Activated CD4-positive, alpha-beta T cell treated with anti-CD3 and anti-CD28 coated beads, Interleukin-10, Interleukin-2, amounts not matched to agents 100 ng/mL and 50 ng/mL, durations not matched to agents 16 hours and 8 hours (primary cell): ENCODE measurements around the gene ITGA1.

Experiments used
- DNase-seq: peaks from one replicate; pipeline ENCODE4 v3.0.0-alpha.2; 2020

The ITGA1 gene

DNA sequence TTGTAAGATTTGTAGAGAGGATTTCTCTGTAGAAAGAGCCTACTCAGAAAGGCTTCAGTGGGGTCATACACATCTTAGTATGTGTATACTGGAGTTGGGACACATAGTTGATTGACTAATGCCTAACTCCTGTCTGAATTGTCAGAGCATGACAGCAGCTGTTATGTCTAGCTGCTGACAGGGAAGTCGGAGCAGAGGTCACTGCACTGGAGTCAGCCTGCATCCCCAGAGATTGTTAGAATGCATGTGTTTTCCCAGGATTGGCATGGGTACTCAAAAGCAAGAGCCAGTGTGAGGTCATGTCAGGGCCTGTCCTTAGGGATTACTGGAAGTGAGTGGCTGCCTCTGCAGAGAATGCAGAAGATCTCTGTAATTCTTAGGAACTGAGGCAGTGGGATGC lies 82.7 kb downstream of the ITGA1 start:
- no peak for DNase-seq

DNA sequence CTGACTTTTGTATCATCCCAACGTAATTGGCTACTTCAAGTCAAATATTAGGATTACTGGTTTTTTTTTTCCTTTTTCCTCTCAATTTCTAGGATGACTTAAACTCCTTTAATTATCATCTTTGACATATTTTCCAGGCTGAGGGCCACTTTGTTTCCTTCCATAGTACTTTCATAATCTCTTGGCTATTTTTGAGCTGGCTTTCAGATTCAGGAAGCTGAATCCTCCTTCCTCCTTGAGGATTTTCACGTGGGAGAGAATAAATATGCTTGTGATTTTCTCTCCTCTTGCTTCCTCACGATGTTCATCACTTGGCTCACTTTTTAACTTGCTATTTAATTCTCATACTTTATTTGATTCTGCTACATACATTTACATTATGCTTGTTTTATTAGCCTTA lies 88.1 kb downstream of the ITGA1 start:
- no peak for DNase-seq

DNA sequence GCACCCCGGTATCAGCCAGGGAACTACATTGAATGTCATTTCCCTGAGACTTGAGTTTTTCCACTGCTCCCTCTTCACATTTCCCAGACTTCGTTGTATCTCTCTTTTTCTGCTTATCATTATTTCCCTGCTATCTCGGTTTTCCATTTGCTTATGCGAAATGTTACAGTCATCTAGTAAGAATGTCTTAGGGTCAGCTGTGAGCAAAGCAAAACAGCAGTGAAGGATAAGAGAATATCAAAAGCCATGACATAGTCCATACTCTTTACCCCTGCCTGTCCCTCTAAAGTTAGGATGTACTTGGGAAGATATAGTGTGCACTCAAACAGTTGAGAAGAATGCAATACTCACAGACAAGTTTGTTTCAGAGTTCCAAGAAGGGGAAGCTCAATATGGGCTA lies 88.7 kb downstream of the ITGA1 start:
- DNase-seq = no peak

DNA sequence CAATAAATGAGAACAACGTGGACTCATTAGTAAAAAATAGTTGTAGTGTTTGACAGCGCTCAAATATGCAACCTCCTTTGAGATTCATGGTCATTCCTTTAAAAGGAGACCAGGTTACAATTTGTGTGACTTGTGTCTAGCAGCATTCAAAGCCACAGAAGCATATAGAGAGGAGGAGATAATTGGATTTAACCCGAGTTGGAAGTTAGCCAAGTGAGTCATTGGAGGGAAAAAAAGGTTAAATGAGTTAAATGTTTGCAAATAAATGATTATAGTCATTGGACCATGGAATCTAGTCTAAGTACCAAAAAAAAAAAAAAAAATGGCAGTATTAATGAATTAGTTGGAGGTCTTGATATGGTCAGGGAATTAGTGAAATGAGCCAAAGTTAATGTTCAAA lies 90.9 kb downstream of the ITGA1 start:
- no peak for DNase-seq

DNA sequence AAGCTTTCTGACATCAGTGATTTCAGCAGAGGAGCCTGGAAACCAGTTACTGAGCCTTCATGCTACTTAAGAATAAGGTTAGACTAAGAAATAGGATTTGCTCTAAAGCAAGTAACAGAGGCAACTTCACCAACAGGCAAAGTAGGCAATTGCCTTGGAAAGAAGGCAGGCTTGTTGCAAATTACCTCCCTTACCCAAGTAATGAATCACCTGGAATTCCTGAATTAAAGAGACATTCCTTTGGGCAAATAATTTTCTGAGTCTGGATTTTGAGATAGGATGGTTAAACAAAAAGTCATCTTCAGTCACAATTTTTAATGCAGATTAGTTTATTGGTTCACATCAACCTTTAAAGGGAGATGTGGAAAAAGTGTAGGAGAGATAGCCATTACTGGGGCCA lies 92.8 kb downstream of the ITGA1 start:
- DNase-seq = no peak

DNA sequence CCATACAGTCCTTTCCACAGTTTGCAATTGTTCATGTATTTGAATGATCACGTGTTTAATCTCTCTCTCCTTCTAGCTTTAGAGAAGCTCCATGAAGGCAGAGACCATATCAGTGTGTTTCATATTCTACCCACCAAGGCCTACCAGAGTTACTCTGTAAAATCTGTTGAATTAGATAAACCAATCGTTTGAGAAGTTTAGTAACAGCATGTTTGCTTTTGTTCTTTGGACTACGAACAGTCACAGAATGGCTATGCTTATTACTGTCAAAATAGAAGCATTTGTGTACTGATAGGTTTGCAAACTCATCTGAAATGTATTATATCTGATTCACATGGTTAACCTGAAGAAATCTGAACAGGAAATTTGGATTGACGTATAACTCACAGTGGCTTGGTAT lies 93.8 kb downstream of the ITGA1 start:
- DNase-seq = no peak

DNA sequence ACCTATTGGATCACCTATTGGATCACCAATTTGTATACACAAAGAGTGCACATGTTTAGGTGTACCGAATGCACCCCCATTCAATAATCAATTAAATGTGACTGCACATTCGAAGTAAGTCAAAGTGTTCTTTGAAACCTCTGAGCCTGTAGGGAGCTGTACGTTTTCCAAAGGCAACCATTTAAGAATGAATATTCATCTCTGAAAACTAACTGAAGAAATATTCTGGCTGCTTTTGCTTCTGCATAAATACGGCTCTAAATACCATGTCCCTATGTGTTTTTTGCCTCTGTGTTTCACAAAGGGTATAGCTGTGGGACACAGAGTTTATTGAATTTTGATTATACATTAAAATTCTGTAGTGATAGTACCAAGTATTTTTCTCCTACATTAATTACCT lies 95.4 kb downstream of the ITGA1 start:
- DNase-seq = no peak

DNA sequence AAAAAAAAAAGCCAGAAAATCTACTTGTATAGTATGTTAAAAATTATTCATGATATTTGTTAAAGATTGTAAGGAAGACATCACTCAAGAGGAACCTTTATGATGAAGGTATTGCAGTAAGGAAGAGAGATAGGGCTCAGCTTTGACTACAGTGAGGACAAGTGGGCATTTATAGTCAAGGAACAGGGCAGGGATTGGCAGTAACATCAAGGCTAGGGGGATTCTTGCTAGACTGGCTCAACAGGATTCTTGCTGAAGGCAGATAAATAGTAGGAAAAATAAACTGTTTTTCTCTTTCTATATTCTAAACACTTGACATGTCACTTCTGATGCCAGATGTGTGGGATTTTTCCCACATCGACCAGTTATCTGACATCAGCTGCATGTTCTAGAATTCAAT lies 96.7 kb downstream of the ITGA1 start:
- DNase-seq = no peak

DNA sequence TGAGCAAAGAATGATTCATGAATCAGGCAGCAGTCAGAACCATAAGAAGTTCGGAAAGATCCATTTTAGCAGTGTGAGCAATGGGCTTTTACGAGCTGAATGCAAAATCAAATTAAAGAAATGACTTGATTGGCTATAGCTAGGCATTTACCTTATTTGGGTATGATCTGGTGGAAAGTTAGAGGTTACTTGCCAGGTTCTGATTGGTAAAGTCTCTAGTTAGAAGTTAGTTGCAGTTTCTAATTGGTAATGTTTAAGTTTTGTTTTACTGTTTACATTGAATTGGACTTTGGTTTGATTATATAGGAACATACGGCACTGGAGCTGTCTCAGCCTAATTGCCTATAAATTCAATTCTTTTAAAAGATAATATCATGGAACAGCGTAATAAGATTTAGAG lies 97.9 kb downstream of the ITGA1 start:
- no peak for DNase-seq

DNA sequence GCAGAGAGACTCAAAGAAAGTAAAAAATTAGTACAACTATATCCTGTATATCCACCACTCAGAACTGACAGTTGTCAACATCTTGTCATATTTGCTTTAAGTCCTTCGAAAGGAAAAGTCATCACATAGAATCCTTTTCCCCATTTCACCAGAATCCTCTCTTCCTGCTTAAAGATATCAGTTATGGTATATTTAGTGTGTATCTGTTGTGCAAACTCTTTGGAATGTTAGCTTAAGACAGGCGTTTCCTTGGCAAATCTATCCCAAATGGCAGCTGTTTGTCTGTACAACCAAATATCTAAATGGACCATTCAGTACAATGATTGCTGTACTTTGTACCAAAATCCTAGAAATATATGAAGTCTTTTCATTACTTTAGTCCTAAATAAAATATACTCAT lies 98.5 kb downstream of the ITGA1 start:
- DNase-seq = no peak

DNA sequence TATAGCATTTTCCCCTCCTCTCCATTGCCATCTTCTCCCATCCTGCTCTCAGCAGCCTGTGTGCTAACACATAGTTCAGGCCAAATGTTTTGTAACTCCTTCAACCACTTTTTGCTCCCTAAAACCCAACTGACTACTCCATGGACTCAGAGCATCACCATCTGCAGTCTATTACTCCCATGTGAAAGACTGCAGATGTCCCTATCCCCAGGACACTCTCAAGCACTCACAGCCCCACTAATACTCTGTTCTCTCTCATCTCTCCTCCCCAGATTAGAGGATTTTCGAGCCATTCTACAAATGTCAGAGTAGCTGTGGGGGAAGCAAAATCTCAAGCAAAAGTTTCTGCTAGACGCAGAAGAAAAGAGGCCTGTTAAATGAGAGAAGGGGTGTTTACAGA lies 99.3 kb downstream of the ITGA1 start:
- no peak for DNase-seq

DNA sequence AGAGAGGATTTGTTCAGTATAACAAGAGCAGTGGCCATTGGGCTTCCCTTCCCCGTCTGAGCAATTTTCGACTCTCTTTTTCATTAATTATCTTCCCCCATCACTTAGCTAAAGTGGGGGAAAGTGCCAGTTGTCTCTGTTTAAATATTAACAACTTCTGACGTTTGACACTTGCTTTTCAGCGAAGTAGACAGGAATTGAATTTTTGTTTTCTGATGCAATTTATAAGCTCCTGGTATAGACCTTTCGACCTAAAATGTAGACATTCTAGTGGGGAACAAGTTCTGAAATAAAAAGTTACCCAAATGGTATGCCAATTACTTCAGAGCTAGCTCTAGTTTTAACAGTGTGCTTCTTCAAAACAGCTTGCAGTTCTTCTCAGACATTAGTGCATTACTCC lies 100.6 kb downstream of the ITGA1 start:
- DNase-seq = no peak

DNA sequence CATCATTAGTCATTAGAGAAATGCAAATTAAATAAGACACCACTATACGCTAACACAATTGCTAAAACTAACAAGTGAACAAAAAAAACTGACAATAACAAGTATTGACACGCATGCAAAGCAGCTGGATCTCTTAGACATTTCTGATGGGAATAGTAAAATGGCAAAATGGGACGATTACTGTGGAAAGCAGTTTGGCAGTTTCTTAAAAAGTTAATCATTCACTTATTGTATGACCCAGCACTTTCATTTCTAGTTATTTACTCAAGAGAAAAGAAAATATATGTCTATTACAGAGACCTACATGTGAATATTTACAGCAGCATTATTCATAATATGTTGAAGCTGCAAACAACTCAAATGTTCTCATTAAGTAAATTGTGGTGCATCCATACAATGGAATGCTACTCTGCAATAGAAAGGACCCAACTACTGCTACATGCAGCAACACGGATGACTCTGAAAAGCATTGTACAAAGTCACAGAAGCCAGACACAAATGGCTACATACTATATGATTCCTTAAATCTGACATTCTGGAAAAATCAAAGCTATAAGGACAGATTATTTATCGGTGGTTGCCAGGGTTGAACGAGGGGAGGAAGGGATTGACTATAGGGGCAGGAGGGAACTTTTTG lies 104.6 kb downstream of the ITGA1 start:
- no peak for DNase-seq

DNA sequence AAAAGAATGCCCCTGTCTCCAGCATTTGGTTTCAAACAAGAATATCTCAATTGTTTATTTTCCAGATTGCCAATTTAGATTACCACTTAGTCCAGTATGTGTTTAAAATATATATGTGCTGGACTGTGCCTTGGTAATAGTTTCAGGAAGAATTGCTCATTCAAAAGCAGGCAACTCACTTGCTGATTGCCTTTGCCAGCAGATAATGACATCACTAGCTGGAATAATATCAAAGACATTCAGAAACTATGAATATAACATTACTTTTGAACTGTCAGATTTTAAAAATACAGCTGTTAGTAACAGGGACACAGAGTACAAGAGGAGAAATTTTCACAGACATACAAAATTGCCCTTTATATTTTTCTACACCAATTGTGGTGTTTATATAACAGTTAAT lies 105.4 kb downstream of the ITGA1 start:
- DNase-seq = no peak

DNA sequence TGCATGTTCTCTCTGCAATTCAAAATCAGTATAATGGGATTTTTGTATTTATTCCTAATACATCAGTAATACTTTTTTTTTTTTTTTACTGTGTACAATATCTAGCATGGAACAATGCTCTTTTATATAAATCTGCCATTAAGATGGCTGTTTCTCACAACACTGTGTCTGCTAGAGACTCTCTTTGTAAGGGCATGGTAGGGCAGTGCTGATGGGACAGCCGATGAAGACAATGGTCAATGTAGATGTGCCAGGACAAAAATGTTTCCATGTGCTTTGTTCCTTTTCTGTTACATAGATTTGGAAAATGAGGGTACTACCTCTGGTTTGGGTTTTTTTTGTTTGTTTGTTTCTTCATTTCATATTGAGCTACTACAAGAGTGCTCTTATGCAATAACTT lies 106.1 kb downstream of the ITGA1 start:
- no peak for DNase-seq

DNA sequence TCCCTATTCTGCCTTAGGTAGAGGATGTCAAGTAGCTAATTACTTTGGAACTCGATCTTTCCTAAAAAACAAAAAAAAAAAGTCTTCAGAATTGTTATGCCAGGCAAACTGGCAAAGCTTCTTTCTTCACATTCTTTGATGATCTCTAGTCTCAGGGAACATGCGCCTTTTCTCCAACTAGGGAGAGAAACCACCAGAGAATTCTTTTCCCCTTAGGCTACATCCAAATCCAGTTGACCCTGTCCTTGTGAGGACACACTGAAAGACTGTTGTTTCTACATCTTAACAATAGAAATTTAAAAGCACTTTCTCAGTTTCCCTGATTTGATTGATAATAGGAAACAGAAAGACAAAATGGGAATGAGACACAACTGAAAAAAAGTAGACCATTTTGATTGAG lies 106.7 kb downstream of the ITGA1 start:
- DNase-seq = no peak

DNA sequence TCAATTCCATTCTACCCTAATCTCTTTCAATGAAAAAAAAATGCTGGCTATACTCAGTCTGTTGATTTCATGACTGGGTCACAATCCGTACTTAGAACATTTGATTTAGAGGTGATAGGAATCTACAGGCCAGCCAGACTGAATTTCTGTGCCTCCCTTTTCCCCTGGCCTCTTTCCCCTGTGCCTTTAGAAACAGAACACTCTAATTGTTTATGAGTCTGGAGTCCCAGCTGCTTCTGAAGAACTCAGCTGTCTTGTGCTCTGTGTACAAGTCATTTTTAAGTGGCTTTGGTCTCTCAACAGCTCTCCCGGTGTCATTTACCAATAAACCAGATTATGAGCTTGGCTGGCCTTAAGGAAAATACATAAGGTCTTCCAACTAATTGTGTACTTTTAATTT lies 107.4 kb downstream of the ITGA1 start:
- DNase-seq = no peak

DNA sequence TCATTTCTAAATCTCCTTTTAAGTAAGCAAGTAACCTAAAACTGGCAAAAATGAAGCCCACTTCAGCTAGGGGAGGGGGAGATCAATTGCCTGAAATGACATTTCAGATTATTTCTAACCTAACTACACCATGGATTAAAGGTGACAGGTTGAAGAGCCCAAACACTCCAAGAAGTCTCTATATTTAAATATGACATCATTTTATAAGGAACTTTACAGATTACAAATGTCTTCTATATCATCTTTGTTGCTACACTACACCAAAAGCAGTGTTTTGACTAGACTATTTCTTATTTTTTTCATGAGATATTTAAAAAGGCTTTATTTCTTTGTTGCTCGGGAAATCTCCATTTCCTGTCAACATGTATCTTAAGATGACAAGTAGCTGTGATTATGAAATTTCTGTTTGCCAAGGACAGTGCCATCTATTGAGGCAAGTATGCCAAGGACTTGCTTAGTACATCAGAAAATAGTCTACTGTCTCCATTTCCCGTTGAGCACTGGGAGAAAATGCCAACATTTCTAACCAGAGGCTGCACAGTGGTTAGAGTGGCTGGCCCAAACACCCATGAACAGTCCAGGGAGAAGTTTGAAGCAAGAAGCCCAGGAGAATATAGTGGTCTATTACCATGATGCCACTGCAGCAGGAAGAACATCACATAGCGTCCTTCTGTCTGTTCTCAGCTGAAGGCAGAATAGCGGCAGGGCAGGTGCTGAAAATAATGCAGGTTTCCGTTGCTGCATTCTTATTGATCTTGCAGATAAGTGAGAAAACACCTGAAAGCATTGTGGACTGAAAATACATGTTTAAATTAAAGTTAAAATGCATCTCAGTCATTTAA lies 108.1 kb downstream of the ITGA1 start:
- DNase-seq = no peak

DNA sequence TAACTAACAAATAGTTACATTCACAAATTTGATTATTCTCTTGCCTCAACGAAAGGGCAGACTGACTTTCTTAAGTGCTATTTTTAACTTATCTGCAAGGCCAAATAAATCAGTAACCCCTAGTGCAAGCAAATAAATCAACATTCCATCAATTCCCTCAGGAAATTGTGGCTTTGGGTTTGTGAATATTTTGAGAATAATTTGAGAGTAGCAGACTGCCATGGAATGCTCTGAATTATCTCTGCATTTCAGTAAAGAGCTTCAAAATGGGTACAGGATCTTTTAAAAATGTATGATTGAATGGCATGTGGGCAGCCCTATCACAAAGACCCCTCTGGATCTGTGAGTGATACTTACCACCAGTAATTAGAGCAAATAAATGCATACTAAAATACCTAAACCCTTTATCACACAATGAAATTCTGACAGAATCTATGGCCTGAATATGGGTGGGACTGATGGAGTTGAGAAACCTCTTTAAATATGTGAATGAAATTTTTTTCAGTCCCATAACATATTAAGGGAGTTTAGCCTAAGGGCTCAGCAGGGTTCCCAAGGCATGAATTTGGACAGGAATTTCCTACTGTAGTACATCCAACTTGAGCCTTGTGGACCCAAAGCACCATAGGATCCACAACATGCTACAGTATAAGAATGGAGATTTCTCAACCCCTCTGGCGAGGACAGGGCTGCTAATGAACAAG lies 109.0 kb downstream of the ITGA1 start:
- DNase-seq = no peak

DNA sequence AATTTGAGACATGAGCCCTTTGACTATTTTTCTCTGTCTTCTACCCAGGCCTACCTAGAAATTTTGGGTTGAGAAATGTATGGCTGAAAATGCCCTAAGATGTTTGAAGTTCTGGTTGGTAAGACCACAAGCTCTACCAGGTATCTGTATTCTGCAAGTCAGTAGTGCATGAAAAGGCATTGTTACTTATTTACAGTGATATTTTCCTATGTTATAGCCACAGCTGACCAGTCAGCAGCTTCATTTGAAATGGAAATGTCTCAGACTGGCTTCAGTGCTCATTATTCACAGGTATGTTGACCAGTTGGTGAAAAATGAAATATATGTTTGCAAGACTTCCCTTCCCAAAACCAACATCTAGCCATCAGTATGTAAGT lies 109.5 kb downstream of the ITGA1 start:
- no peak for DNase-seq

DNA sequence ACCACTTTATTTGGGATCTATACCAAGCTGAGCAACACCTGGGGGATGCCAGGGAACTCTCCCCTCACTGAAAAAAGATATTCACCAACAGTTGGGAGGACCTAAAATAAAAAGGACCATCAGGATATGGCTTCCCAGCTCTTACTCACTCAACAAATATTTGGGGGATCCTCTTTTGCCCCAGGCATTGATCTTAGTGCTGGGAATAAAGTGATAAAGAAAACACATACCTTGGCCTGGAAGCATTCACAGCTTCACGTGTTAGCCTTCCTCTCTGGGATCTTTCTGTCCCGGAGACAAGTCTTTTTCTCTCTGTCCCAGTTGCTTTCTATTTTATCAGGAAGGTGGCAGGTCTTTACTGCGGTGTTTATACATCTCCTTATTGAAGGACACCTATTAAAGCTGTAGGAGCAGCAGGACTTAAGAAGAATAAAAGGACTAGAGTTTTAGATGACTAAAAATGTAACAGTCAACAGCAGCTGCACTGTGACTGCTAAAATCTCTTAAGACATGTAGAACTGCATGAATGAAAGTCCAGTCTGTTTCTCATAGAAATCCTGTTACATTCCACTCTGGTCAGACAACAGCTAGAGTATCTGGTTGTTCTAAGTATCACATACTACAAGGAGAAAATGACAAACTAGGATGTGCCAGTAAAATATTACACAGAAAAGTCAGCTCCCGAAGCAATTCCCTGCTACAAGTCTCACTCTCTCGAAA lies 111.4 kb downstream of the ITGA1 start:
- DNase-seq = no peak

DNA sequence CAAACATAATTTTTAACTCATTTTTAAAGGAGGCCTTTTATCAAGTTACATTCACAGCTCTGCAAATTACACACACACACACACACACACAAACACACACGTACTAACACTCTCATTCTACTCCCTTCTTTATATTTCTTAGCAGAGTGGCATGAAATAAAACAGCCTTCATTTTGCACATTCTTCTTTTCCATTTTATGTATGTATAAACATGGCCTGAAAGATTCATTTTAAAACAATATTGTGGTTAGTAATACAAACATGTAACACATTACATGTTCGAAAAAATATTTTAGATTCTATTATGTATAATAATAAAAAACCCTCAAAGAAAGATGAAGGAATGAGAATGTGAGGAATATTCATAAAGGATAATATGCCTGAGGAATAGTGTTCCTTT lies 115.4 kb downstream of the ITGA1 start:
- no peak for DNase-seq

DNA sequence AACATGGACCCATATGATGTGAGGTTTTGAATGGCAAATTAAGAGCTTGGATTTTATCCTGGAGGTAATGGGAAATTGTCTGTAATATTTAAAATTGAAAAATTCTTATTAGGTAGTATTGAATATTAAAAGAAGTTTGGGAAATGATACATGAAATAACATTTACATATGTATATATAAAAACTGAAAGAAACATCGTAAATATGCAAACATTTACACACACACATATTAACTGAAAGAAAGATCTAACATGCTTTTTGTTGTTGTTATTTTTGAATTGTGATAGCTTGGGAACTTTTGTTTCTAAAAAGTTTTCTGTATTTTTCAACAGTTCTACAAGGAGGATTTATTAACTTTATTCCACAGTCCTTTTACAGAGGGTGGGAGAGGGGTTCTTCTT lies 118.6 kb downstream of the ITGA1 start:
- DNase-seq = no peak

DNA sequence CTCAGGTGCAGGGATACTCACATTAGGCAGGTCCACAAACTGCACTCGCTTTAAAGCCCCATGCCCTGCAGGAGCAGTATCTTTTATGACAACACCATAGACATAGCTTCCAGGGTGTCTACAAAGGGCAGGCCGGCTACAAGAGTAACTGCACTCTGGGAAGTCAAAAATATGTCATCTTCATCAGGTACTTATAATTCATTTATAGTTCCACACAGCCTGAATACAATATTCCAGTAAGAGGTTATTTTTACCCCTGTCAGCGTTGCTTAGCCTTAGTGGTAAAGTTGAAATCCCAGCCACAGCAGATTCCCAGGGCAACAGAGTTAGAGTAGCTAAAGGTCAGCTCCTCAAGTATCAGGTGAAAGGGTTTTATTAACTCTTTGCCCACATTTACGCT lies 119.1 kb downstream of the ITGA1 start:
- no peak for DNase-seq
